ENCODE measurements around the gene GTPBP1. TPM values are rescaled to one million over a fixed set of nuclear protein-coding genes. Genes with fewer than 3 reads are reported as not detected.

The GTPBP1 gene
- total RNA-seq, 1 donor from 2014 or later: 60.1 TPM

- TF ChIP-seq, protein P1, sequence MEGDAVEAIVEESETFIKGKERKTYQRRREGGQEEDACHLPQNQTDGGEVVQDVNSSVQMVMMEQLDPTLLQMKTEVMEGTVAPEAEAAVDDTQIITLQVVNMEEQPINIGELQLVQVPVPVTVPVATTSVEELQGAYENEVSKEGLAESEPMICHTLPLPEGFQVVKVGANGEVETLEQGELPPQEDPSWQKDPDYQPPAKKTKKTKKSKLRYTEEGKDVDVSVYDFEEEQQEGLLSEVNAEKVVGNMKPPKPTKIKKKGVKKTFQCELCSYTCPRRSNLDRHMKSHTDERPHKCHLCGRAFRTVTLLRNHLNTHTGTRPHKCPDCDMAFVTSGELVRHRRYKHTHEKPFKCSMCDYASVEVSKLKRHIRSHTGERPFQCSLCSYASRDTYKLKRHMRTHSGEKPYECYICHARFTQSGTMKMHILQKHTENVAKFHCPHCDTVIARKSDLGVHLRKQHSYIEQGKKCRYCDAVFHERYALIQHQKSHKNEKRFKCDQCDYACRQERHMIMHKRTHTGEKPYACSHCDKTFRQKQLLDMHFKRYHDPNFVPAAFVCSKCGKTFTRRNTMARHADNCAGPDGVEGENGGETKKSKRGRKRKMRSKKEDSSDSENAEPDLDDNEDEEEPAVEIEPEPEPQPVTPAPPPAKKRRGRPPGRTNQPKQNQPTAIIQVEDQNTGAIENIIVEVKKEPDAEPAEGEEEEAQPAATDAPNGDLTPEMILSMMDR (conservative IDR thresholded peaks at IDR 0.05): no peak
These were observed 53.3 kb downstream of the GTPBP1 start for GRCh38 chr22:38759005-38759404.

DNA sequence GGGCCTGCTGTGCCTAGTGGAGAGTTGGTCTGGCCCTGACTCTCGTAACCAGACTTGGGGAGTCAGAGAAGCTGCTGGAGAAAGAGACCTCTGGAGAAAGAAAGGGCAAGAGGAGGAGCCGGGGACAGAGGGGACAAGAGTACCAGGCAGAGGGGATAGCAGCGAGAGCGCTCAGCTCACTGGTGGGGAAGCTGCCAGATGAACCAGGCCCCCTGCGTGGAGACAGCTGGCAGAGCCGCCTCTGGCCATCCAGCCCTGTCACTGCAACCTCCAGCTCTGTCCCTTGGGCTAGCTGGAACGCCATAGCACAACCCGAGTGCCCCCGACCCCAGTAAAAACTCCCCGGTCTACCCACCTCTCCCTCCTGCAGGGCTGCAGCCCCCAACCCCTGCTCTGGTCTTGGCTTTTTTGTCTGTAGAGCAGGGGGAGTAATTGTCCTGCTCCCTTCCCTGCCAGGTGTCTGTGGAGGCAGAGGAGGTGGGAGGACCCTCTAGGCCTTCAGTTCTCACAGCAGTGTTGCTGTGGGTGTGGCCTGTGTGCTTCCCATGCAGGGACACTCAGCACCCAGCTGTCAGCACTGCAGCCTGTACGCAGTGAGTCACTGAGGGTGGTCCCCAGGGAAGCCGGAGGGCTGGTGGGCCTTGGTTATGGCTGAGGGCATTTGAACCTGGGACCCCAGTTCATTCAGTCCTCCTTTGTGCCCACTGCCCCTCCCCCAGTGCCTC, 54.9 kb downstream of the GTPBP1 start:
- H3K4me1 Mint-ChIP-seq (ENCODE audit: unreplicated experiment): peaks cover 21% of the 10 kb centered on the region
- TF ChIP-seq, protein P1 (conservative IDR thresholded peaks at IDR 0.05): no peak
- no peaks in the 10 kb centered on the region for H3K9me3 Mint-ChIP-seq
- H3K27ac Mint-ChIP-seq: no peak overlapping the region
- DNase-seq (ENCODE audit: extremely low spot score, unreplicated experiment): no peak
- no peak overlapping the region for H3K4me3 Mint-ChIP-seq
- H3K27me3 Mint-ChIP-seq: no peaks in the 10 kb centered on the region
- H3K36me3 Mint-ChIP-seq: no peaks in the 10 kb centered on the region

More at GRCh38 chr22:38759005-38759404, 53.3 kb downstream of the GTPBP1 start:
- Mint-ChIP-seq H3K4me3 (no peak overlapping the region), H3K9me3 (no peaks in the 10 kb centered on the region), H3K4me1 (ENCODE audit: unreplicated experiment) (peaks cover 29% of the 10 kb centered on the region), H3K27ac (no peak overlapping the region), H3K27me3 (no peaks in the 10 kb centered on the region), H3K36me3 (no peaks in the 10 kb centered on the region)
- DNase-seq (ENCODE audit: extremely low spot score, unreplicated experiment): no peak

DNA sequence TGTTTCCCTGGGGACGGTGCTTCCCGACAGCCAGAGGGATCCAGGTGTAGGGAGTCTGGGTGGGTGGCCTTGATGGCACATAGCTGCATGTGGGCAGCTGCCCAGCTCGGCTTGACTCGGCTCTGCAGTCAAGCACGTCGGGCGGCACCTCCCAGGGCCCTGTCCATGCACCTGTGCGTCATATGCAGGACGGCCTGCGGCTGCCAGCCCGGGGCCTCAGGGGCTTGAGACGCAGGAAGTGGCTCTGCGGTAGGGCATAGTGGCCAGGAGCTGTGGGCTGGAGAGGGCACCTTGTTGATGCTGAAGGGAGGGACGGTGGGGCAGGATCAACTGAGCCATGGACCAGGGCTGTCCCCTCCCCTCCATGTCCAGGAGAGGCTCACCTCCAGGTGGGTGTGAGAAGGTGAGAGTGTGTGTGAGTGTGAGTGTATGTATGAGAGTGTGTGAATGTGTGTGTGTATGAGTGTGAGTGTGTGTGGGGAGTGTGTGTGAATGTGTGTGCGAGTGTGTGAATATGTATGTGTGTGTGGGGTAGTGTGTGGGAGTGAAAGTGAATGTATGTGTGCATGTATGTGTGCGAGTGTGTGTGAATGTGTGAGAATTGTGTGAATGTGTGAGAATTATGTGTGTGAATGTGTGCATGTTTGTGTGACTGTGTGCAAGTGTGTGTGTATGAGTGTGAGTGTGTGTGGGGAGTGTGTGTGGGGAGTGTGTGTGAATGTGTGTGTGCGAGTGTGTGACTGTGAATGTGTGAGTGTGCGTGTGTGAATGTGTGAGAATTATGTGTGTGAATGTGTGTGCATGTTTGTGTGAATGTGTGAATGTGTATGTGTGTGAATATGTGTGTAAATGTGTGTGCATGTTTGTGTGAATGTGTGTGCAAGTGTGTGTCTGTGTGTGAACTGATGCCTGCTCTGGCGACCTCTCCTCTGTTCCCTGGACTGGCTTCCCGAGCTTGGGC, 55.7 kb downstream of the GTPBP1 start:
- no peaks in the 10 kb centered on the region for H3K36me3 Mint-ChIP-seq
- H3K9me3 Mint-ChIP-seq: no peaks in the 10 kb centered on the region
- TF ChIP-seq, protein P1 (conservative IDR thresholded peaks at IDR 0.05): no peak
- H3K27ac Mint-ChIP-seq: no peak overlapping the region
- no peak for DNase-seq (ENCODE audit: extremely low spot score, unreplicated experiment)
- H3K27me3 Mint-ChIP-seq: no peaks in the 10 kb centered on the region
- H3K4me3 Mint-ChIP-seq: no peak overlapping the region
- H3K4me1 Mint-ChIP-seq (ENCODE audit: unreplicated experiment): peaks cover 20% of the 10 kb centered on the region

DNA sequence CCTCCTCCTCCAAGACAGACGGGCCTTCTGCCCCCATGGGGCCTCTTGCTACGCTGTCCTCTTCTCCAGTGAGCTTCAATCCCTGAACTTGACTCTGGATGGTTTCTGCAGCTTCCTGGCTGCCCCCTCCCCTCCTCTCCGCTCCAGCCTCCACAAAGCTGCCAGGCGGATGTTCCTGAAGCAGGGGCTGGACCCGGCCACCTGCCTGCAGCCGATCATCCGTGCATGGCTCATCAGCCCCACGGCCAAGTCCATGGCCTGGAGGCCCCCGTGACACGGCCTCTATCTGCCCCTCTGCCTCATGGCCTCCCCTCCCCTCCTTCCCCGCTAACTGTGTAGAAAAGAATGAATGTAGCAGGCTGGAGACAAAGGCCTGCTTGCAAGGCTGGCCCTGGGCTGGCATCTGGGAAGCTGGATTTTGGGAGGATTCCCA, 56.8 kb downstream of the GTPBP1 start:
- Mint-ChIP-seq H3K36me3 (no peaks in the 10 kb centered on the region), H3K9me3 (no peaks in the 10 kb centered on the region), H3K4me1 (ENCODE audit: unreplicated experiment) (peaks cover 13% of the 10 kb centered on the region), H3K4me3 (no peak overlapping the region), H3K27me3 (no peaks in the 10 kb centered on the region), H3K27ac (no peak overlapping the region)
- TF ChIP-seq, protein P1 (conservative IDR thresholded peaks at IDR 0.05): no peak
- no peak for DNase-seq (ENCODE audit: extremely low spot score, unreplicated experiment)

DNA sequence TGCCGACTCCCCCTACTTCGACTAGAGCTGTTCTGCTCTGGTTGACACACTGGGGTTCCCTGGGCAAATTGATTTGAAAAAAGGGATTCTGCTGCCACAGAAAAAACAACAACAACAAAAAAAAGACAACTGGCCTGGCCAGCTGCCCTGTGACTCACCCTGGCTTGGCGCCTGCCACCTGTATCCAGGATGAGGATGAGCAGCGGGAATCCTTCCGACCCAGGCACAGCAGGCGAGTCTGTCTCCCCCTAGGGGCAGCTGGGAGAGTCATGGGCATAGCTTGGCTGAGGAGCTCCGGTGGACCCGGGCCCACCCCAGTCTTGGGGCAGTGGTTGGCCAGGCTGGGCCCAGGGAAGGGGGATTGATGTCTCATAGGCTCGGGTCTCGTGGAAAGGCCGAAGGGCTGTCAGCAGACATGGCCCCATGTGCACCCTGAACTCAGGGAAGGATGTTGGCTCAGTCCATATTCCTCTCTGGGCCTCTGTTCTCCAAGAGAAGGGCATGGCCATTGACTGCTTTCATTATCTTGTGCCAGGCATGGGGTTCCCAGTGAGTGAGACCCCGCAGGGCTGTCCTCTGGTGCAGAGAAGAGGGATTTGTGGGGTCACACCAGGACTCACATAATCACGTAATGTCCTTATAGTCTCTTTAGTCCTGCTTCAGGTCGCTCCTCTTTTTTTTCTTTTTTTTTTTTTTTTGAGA, 60.5 kb downstream of the GTPBP1 start:
- H3K4me3 Mint-ChIP-seq: no peak overlapping the region
- H3K36me3 Mint-ChIP-seq: no peaks in the 10 kb centered on the region
- no peaks in the 10 kb centered on the region for H3K27me3 Mint-ChIP-seq
- TF ChIP-seq, protein P1 (conservative IDR thresholded peaks at IDR 0.05): peak; percentile 77
- H3K27ac Mint-ChIP-seq: no peak overlapping the region
- peaks cover 11% of the 10 kb centered on the region for H3K4me1 Mint-ChIP-seq (ENCODE audit: unreplicated experiment)
- no peaks in the 10 kb centered on the region for H3K9me3 Mint-ChIP-seq
- no peak for DNase-seq (ENCODE audit: extremely low spot score, unreplicated experiment)
